HG03159 (cell line): ENCODE data around the gene TTC38.

Experiments used
- ATAC-seq: cut with Tn5 transposase; IDR thresholded peaks from one replicate; pipeline ENCODE4 v1.9.1; 2021; ENCODE audit warnings: mild to moderate bottlenecking, moderate library complexity; ENCODE audit not compliant: unreplicated experiment

The TTC38 gene

DNA sequence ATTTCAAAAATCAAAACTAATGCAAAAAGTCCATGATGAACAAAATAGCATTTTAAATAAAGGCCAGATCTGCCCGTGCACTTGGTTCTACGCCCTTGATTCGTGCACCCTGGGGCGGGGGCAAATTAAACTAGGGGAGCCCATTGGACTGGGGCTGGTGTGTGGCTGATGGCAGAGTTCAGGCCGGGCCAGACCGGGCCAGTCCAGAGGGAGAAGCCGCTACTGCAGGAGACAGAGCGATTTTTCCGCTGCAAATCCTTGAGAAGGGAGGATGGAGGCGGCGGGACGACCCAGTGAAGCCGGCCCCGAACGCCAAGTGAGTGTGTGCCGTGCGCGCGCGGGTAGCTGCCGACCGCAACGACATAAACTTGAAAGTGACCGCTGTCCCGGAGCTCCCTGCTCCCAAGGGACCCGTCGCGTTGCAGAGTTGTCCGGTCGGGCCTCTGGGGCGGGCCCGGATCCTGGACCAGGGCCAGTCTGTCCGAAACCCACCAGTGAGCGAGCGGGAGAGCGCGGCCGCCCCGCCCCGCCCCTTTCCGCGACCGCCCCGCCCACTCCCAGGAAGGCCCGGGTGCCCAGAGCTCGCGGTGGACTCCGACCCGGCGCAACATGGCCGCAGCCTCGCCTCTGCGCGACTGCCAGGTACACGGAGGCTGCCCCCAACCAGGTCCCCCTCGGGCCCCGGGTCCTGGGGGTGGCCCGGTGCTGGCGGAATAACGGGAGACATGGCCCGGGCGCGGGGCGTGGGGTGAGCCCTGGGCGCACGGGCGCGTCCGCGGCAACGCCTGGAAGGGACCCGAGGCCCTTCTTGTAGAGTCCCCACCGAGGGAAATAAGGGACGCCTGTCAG, at the start of gene TTC38:
Gene TTC38 (plus strand): TSS at position 578 of the 849 bp plus-strand sequence. CDS start 32 bp downstream, at position 610.
- no peak for ATAC-seq

DNA sequence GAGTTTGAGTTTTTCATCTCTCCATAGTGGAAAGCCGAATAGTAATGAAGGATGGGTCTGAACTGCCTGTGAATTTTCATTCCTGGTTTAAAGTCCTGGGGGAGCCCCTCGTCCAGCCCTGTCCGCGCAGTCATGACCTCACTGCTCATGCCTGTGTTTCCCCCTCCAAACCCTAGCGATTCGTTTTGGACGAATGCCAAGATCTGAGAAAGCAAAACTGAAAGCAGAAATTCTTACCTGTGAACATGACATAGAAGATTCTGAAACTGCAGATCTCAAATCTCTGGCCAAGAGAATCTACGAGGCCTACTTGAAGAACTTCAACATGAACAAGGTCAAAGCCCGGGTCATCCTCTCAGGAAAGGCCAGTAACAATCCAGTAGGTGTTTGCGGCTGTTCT, 48.2 kb upstream of the TTC38 start:
- no peak for ATAC-seq

DNA sequence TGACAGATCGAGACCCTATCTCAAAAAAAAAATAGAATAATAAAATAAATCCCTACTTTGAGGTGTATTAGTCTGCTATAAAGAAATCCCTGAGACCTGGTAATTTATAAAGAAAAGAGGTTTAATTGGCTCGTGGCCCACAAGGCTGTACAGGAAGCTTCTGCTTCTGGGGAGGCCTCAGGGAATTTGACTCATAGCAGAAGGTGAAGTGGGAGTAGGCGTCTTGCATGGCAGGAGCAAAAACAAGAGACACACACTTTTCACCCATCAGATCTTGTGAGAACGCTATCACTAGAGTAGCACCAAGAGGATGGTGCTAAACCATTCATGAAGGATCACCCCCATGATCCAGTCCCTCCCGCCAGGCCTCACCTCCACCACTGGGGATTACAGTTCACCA, 46.9 kb upstream of the TTC38 start:
- ATAC-seq = no peak

DNA sequence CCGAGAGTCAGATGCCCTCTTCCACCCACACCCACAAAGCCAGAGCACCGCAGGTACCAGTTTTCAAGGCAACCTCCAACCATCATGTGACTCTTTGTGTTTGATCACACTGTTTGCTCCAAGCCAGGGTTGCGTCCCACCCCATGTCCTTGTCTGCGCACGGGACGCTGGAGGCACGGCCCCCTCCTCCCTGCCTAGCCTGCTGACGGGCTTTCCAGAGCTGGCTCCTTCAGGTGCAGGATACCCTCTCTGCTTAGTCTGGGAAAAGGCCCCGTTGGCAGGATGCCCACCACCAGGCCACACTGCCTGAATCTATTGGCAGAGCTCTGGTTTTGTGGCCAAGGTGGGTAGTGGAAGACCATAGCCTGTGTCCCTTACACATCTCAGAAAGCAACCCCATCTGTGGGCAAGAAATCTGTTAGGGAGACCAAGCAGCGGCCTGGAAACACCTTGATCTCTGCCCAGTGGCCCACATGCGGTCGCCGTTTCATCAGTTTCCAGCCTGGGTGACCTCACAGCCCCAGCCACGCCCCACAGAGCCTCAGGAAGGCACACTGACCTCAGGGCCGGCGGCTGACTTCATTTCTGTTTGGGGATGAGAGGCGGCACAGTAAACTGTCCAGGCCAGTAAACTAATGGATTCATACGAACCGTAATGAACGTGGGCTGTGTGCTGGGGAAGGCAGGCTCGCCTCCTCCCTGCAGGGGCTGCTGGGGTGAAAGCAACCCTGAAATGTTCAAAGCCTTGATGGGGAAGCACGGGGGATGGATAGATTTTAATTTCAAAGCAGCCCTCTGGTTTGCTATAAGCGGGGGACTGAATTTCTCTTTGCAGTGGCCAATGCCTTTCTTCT, 43.5 kb upstream of the TTC38 start:
- ATAC-seq = no peak

DNA sequence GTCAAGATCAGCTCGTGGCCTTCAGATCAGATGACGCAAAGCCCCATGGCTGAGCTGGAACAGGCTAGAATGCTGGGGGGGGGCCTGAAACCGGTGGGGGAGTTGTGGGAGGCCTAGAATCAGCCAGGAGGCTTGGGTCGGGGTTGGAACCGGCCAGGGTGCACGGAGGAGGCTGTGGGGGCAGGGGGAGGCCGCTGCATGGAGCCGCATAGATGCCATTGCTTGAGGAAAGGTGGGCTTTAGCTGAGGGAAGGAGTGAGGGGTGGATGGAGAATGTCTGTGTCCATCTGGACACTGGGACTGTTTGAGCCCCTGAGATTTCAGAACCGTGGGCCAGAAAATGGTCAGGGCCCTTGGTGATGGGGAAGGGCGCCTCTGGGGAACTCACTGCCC, 42.9 kb upstream of the TTC38 start:
- ATAC-seq = no peak

DNA sequence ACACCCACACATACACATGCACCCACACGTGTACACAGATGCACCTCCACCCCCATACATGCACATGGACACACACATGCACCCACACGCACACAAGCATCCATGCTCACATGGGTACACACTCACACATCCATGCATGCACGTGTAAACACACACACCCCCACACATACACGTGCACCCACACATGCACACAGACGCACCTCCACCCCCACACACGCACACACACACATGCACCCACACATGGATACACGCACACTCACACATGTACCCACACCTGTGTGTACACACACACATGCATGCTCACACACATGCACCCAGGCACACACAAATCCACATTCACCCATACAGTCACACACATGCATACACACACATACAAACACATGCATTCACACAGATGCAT, 42.2 kb upstream of the TTC38 start:
- no peak for ATAC-seq

DNA sequence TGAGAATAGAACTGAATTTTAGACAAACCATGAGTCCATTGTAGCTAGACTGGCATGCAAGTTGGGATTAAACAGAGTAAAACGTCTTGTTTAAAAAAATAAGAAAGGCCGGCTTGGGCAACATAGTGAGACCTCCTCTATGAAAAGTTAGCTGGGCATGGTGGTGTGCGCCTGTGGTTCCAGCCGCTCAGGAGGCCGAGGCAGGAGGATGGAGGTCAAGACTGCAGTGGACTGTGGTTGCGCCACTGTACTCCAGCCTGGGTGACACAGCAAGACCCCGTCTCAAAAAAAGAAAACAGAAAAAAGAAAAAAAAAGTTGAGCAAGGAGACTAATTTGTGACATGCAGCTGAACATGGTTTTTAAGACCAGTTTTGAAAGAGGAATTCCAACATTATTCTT, 41.2 kb upstream of the TTC38 start:
- no peak for ATAC-seq

DNA sequence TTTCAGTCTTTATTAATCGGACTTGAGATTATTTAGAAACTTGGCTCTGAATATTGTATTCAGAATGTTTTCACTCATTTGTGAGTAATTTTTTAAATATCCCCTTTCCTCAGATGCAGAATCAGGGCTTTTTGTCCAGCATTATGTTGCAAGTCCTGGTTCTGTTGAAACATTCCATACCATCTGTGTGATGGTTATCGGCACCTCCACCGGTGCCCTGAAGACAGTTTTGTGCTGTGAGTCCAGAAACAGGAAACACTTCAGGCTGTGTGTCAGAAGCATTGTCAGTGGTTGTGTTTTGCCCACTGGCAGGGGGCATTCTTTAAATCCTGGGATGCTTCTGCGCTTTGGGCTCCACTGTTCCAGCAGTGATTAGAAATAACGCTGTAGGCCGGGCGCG, 38.1 kb upstream of the TTC38 start:
- ATAC-seq = no peak

DNA sequence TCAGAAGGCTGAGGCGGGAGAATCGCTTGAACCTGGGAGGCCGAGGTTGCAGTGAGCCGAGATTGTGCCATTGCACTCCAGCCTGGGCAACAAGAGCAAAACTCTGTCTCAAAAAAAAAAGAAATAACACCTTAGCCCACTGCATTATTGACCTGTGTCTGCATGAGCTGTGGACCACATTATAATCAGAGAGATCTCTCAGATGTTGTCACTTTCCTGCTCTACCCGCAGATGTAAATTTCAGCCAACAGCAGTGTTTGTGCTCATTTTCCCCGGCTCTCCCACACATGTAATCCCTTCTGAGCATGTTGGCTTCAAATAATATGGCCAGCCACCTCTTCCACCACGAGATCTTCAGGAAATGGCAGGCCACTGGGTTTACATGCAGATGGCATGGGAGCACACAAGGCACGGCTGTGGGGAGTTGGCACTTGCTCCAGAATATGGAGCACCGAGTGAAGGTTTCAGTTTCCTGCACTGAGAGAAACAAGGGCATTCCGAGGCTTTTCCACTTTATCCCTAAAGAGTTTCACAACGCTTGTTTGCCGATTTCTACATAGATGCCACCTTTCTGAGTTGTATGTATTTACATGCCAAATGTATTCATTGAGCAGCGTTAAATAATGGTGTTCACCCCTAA, 37.4 kb upstream of the TTC38 start:
- ATAC-seq = no peak

DNA sequence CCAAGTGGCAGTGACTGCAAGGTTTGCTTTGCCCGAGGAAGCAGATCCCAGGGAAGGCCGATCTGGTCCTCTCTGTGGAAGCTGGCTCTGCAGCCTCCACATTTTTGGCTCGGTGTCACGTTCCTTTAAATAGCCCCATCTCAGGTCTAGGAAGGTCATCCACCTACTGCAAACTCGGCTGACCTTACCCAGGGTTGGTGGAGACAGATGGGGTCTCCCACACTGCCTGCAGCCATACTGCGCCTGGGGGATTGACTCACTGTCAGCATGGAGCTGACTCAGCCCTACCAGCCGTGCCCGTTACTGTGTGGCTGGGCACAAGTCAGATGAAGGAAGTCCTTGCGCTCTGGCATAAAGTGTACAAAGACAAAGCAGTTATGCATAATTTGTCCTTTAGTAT, 34.6 kb upstream of the TTC38 start:
- no peak for ATAC-seq

DNA sequence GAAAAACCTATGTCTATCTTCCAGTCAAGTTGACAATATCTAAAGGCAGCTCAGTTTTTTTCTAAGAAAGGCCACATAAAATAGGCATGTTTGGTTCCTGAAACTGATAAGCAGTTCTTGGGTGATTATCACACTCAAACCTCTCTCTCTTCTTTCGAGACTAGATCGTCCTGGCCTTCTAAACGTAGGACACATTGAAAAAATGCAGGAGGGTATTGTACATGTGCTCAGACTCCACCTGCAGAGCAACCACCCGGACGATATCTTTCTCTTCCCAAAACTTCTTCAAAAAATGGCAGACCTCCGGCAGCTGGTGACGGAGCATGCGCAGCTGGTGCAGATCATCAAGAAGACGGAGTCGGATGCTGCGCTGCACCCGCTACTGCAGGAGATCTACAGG, 32.8 kb upstream of the TTC38 start:
- ATAC-seq = no peak

DNA sequence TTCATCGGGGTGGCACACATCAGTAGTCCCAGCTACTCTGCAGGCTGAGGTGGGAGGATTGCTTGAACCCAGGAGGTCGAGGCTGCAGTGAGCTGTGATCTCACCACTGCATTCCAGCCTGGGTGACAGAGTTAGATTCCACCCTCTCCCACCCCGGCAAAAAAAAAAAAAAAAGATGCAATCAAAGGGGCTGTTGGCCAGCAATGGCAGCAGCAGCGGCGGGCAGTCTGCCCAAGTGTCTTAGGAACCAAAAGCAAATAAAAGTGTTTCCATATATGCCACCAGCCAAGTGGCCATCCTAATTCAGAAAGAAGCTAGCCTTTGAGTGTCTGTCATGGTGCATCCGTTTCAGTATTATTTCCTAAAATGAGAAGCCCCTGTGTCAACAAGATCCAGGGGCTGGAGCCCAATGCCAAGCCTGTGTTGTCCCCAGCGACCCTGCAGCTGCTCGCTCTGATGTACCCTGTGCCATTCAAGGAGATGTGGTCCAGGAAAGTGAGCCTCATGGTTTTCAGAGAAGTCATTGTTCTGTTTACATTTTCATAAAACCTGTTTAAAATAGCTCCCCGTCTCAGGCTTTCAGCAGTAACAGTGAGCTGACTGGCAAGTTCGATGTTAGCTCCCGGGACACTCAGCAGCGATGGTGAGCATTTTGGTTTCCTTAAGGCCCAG, 30.2 kb upstream of the TTC38 start:
- no peak for ATAC-seq

DNA sequence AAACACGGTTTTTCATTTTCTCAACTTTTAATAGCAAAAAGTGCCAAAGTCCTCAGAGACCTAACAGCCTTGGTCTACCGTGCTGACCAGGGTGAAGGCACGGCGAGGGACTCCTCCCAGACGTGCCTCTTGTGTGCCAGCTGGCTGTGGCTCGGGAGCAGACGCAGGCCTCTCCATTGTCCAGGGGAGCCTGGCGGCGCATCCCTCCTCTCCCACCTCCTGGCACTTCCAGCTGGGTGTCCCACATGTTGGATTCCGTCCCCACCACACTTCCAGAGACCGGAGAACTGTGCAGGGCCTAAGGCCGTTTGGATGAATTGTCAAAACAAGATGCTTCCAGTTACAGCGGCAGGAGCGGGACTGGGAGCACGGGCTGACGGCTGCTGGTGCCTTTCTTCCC, 29.3 kb upstream of the TTC38 start:
- ATAC-seq = no peak

DNA sequence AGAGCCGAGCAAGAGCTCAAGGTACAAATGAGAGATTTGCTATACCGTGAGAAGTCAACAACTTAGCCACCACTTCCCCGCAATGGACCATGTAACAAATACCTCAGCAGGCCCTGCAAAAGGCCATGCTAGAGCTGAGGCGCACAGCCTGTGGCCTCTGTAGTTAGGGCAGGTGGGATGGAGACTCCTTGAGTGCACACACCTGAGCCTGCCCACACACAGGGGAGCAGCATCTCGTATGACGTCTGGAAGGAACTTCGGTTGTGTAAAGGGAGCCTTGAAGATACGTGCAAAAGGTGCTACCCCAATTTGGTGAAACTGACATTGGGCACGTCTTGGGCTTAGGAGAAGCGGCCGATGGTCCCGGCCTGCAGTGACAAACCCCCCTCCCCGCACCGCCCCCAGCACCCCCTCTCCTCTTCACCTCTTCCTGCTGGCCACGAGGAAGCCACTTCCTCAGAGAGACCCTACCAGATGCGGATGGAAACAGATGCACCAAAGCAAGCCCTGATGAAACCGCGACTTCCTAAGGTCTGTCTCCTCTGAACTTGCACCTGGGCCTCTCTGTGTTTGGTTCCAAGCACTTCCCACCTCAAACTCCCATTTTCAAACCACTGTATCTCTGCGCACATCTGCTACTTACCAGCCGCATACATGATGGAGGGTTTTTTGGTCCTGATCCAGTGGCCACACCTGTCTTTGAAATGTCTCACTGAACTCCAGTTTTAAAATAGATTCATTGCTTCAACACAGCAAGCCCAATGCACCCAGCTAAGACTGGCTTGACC, 28.4 kb upstream of the TTC38 start:
- no peak for ATAC-seq

DNA sequence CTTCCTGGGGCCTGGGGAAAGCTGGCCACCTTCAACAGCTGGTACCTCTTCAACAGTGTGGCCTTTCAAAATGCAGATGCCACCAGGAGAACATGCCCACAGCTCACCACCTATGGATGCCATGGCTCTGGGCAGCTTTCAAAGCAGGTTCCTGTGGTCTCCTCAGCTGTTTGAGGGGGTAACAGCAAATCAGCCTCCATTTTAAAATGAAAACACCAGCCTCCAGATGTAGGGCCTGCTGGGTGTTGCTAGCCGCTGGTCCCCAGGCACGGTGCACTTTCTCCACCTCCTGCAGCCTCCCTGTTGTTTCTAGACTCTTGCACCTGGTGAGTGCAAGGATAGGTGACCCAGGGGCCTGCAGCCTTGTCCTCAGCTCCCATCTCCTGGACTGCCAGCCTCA, 27.7 kb upstream of the TTC38 start:
- no peak for ATAC-seq

DNA sequence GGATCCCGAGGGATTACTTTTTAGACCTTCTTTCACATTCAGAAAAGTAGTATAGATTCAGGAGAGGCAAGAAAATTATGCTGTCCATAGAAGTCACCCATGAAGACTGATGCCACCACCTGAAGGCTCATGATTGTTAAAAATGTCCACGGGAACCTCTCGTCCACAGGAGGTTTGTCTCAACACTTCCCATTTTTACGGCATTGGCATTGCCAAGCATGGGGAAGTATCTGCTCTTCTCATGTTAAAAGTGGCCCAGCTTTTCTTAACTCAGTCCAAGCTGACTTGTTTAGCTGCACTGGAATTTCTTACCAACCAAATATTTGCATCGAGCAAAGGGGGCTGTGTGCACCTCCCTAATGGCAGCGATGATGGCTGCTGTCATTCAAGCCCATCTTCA, 27.3 kb upstream of the TTC38 start:
- no peak for ATAC-seq

DNA sequence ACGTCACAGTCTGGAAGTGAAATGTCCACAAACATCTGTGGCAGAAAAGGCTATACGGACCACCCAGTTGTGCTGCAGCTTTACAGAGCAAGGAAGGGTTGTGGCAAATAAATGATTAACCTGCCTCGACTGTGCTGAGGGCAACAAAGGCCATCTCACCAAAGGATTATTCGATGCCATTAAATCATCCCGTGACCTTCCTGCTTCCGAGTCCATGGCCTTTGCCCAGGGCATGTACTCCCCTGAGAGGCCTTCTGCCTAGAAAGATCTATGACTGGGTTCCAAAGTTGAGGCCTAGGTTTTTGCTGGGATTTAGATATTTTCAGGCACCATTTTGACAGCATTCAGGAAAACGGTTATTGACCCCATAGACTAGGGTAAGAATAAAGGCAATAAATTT, 26.9 kb upstream of the TTC38 start:
- no peak for ATAC-seq

DNA sequence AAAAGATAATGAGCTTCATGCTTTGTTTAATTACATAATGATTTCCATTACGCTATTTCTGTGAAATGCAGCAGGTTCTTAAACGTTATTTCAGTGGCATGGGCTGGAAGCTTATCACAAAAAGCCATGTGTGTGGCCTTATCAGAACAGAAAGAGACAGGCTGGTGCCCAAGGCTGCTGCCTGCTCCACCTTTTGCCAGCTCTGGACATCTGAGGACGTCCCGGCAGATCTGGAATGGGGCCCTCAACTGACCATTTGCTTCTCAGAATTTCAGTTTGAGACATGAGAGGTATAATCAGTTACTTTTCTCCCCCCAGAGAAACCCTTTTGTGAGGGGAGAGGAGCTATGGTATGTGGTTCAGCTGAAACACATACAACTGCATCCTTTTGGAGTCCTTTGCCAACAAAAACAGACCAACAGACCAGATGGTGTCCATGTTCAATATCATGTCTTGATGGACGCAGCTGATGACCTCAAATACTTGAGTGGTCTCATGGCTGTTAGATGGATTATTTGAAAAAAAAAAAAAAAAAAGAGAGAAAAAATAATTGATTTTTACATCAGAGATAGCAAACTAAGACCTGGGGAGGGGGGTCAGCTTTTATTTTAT, 26.3 kb upstream of the TTC38 start:
- ATAC-seq = no peak

DNA sequence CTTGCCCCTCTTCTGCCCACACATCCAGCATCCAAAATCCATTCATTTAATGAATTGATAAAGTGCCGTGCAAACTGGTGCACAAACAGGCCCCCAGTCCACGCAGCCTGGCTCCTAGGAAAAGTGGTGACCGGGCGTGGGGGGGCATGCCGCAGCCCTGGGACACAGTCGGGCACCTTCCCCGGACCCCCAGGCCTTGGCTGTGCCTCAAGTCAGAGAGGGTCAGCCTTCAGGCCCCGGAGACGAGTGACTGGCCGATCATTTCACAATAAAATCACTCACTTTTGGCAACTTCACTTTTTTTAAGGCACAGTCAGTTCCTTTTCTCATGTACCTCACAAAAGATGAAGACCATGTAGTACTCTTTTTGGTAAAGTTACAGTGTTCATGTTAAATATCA, 25.7 kb upstream of the TTC38 start:
- no peak for ATAC-seq

DNA sequence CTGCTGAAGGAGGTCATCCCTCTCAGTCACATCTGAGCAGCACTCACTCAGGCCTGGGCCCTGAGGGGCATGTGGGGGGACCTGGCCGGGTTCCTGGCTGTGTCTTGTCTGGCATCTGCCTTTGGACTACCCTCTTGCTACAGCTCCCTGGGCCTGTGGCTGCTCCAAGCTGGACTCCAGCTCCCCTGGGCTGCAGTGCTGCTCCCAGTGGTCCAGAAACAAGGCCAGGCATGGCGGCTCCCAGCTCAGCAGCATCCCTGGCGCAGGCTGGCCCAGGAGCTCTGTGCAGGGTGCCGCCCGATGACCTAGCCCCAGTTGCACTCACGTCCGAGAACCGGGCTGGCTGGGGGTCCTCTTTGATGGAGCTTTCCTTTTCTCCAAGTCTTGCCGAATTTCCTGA, 23.0 kb upstream of the TTC38 start:
- no peak for ATAC-seq
